HG03457 (cell line): Measurements from ENCODE around the gene CRADD.
"Not testable (repeated sequence)": the region's sequence is repeated elsewhere in the genome, so short reads cannot be mapped to it uniquely, and the experiment has no call there.

ENCODE experiments used
- ATAC-seq: cut with Tn5 transposase; IDR thresholded peaks from one replicate; pipeline ENCODE4 v1.9.1; 2021; ENCODE audit warnings: moderate number of reproducible peaks; ENCODE audit not compliant: unreplicated experiment

The CRADD gene

GRCh38 chr12:93677195-93678064 lies at the start of gene CRADD:
Gene CRADD (plus strand): TSS chr12:93677375.
- peak; percentile 92 for ATAC-seq

GRCh38 chr12:93632383-93632782 lies 44.8 kb upstream of the CRADD start:
- ATAC-seq = no peak

GRCh38 chr12:93634416-93634815 lies 42.8 kb upstream of the CRADD start:
- no peak for ATAC-seq

GRCh38 chr12:93636708-93637107 lies 40.5 kb upstream of the CRADD start:
- no peak for ATAC-seq

- no peak for ATAC-seq
These were observed 39.1 kb upstream of the CRADD start for GRCh38 chr12:93638095-93638494.

DNA sequence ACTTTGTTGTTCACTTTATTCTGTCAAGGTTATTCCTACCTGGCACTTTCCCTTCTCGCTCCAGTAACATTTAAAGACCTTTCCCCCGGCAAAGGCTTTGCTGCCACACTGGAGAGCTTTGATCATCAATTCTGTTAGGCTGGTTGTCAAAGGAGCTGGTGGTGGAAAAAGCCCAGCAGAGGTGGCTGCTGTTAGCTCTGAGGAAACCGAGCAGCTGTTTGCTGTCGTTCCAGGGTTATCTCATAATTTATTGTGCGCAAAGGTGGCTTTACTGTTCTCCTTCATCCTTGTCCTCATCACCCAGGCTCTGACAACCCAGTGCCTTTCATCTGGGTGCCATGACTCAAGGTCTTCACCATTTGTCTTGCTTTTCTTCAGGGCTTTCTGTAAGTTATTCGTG lies 38.2 kb upstream of the CRADD start:
- ATAC-seq = no peak

GRCh38 chr12:93639406-93639805 lies 37.8 kb upstream of the CRADD start:
- no peak for ATAC-seq

GRCh38 chr12:93641380-93641779 lies 35.8 kb upstream of the CRADD start:
- ATAC-seq = not testable (repeated sequence)

GRCh38 chr12:93642751-93643150 lies 34.4 kb upstream of the CRADD start:
- ATAC-seq = no peak

DNA sequence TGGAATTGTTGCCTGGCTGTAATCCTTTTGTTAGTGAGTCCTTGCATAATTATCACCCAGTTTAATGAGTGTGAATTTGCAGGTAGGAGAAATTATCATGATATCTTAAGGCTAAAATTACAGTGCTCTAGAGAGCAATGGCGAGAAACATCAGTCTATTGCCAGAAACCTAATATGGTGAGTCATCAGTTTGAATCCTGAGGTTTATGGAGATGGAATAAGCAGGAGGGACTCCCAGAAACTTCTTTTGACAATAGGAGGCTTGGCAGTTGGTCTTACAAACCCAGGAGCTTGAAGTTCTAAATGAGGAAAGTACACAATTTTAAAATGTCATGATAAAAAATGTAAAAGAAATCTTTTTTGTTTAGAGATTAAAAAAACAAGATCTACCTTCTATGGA lies 31.5 kb upstream of the CRADD start:
- ATAC-seq = no peak

DNA sequence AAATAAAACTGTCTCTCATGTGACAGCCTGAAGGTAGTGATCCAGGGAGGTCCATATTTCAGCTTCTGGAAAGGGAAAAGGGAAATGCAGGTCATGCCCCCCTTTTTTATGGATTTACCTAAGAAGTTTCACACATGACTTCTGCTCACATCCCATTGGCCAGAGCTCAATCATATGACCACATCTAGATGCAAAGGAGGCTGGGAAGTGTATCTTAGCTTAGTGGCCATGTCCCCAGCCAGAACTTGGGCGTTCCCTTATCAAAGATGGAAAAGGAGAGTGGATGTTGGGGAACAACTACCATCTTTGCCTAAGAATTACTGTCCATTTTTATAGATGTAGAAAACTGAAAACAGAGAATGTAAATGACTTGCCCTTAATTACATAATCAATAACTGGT lies 26.5 kb upstream of the CRADD start:
- ATAC-seq = no peak

GRCh38 chr12:93653079-93653478 lies 24.1 kb upstream of the CRADD start:
- ATAC-seq = no peak

DNA sequence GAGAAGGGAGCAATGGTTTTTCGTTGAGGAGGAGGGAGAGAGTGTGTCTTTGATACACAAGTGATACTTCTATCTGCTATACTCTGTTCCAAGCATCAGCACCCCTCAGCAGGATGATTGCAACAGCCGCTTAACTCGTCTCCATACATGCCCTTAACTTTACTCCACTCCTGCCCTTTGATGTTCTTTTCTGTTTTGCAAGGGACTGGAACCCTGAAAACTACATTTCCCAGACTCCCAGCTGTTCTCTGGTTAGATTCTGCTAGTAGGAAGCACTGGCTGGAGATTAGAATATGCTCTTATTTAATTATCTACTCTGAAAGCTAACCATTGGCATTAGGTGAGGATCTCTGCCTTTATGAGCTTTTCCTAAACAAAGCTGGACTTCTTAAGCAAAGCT lies 23.5 kb upstream of the CRADD start:
- ATAC-seq = no peak

GRCh38 chr12:93654421-93654820 lies 22.8 kb upstream of the CRADD start:
- no peak for ATAC-seq

DNA sequence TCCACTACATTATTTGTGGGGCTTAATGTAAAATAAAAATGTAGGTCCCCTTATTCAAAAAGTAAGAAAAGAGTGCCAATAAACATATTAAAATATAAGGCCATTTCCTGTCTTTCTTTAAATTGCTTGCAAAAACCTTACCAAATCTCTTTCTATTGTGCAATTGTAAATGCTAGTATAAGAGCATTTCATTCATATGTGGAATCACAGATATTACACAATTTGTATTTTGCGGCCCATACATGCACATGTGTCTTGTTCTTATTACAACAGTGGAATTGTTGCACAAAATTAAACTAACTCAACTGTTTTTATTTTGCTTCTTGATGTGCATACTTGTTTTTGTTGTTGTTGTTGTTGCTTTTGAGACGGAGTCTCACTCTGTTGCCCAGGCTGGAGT lies 20.1 kb upstream of the CRADD start:
- ATAC-seq = no peak

- no peak for ATAC-seq
These were observed 16.2 kb upstream of the CRADD start for GRCh38 chr12:93661021-93661420.

GRCh38 chr12:93663006-93663728 lies 14.0 kb upstream of the CRADD start:
- no peak for ATAC-seq

DNA sequence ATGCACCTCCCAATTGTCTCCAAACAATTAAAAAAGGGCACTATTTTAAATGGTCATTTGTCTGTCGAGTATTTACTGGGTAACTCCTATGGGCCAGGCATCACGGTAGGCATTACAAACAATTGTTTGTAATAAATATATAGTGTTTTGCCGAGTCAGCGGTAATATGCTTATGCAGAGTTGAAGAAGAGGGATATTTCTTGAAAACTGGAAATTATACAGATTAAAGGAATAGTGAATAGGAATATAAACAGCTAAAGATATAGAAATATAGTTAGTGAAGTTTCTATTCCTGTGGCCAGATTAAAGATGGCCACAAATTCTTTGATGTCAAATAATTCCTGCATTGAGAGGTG lies 13.5 kb upstream of the CRADD start:
- ATAC-seq = no peak

- ATAC-seq = no peak
These were observed 12.5 kb upstream of the CRADD start for GRCh38 chr12:93664573-93665138.

DNA sequence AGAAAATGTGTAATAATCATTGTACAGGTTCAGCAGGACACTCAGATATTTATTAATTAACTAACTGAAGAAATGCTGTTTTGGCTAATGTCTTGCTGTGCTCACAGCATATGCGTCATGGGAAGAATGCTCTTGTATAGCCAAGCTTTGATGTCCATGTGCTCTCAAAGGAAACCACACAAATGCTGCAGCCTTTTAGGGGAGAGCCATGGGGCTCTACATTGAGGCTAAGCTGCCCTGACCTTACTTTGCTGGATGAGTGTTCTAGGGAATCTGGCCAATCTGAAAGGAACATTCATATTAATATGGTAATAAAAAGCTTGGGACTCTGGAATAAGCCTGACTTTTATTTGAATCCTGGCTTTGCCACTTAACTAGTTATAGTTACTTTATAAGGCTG lies 9.5 kb upstream of the CRADD start:
- ATAC-seq = no peak

DNA sequence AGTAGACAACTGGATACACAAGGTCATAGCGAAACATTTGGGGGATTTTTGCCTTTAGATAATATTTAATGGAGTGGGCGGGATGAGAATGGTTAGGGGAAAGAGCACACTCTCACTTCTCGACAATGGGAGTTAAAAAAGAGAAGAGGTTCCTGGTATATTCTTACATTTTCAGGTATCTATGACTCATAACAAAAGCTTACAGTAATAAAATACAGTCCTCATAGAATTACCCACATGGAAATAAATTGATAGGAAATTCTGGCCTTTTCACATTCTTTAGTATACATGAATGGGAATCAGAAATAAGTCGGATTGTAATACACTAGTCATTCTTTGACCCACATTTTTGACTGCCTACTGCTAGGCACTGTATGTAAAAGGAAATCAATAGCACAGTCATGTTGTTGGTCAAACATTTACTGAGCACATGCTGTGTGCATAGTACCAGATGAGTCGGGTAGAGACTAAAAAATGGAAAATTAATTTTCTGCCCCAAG lies 8.2 kb upstream of the CRADD start:
- ATAC-seq = peak; percentile 81

DNA sequence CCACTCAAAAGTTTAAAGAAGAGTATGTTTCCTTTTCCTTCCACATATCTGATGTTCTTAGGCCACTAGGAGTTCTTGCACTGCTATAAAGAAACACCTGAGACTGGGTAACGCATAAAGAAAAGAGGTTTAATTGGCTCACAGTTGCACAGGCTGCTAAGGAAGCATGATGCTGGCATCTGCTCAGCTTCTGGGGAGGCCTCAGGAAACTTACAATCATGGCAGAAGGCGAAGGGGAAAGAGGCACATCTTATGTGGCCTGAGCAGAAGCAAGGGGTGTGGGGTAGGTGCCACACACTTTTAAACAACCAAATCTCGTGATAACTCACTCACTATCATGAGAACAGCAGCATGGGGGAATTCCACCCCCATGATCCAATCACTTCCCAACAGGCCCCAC lies 7.7 kb upstream of the CRADD start:
- ATAC-seq = no peak
